Naive thymus-derived CD4-positive, alpha-beta T cell (primary cell): ENCODE measurements around the gene INSL6. TPM values are rescaled to one million over a fixed set of nuclear protein-coding genes. Genes with fewer than 3 reads are reported as not detected.

Source experiments
- ATAC-seq: fragments of 150-1000 bp; cut with Tn5 transposase; 2 replicates; pipeline ENCODE4 v1.10.0; 2021; ENCODE audit warnings: mild to moderate bottlenecking, moderate library complexity
- CTCF ChIA-PET: fragments of 350-600 bp; sonication (Branson Sonifier 250); formaldehyde crosslinking; loops from one replicate; lab custom pipeline; 2021; ENCODE audit warnings: antibody characterized with exemption; lab: Charles Lee
- POLR2A ChIA-PET: fragments of 350-600 bp; sonication (Branson Sonifier 250); formaldehyde crosslinking; loops from one replicate; lab custom pipeline; 2021; ENCODE audit warnings: antibody characterized with exemption, inconsistent platforms; lab: Charles Lee
- DNase-seq, 9 donors: peaks; one replicate each; pipeline versions ENCODE4 v3.0.0 to v3.0.0-alpha.2; 2020 to 2022; ENCODE audit warnings: mixed read lengths in 1 of 9
- H3K27ac ChIP-seq: one replicate; pipeline ENCODE4 v1.7.0; 2013; ENCODE audit warnings: mild to moderate bottlenecking, low read depth, low read length, moderate library complexity
- H3K27me3 ChIP-seq, 2 donors: one replicate each; pipeline ENCODE4 v1.7.0; 2013; ENCODE audit warnings: low read length in 2 of 2, mild to moderate bottlenecking in 2 of 2, moderate library complexity in 2 of 2; ENCODE audit not compliant: control insufficient read depth in 2 of 2, insufficient read depth in 2 of 2
- H3K36me3 ChIP-seq, 3 experiments: 1 replicate in 2 of 3; 2 replicates in 1 of 3; pipeline ENCODE4 v1.7.0; 2013; ENCODE audit warnings: low read length in 3 of 3, mild to moderate bottlenecking in 3 of 3, moderate library complexity in 1 of 3; ENCODE audit not compliant: insufficient read depth in 3 of 3, control insufficient read depth in 2 of 3
- H3K4me1 ChIP-seq, 2 donors: one replicate each; pipeline ENCODE4 v1.7.0; 2013; ENCODE audit warnings: low read length in 2 of 2, mild to moderate bottlenecking in 2 of 2, moderate library complexity in 1 of 2; ENCODE audit not compliant: control insufficient read depth in 2 of 2, insufficient read depth in 2 of 2
- H3K4me3 ChIP-seq: 2 replicates; pipeline ENCODE4 v1.7.0; 2013; ENCODE audit warnings: mild to moderate bottlenecking, low read length
- H3K9me3 ChIP-seq, 3 experiments: 1 replicate in 2 of 3; 2 replicates in 1 of 3; pipeline ENCODE4 v1.7.0; 2013; ENCODE audit warnings: low read length in 3 of 3; ENCODE audit not compliant: control insufficient read depth in 2 of 3
- H3K27ac Mint-ChIP-seq, 9 donors: one replicate each; pipeline ENCODE4 v1.8.0; 2020 to 2022; ENCODE audit warnings: mixed read lengths in 9 of 9, mild to moderate bottlenecking in 8 of 9, moderate library complexity in 5 of 9, inconsistent platforms in 2 of 9
- H3K27me3 Mint-ChIP-seq, 5 donors: one replicate each; pipeline ENCODE4 v1.8.0; 2021 to 2022; ENCODE audit warnings: mixed read lengths in 5 of 5, mild to moderate bottlenecking in 1 of 5
- H3K36me3 Mint-ChIP-seq, 5 donors: one replicate each; pipeline ENCODE4 v1.8.0; 2020 to 2022; ENCODE audit warnings: mixed read lengths in 5 of 5, mild to moderate bottlenecking in 3 of 5, inconsistent platforms in 1 of 5
- H3K4me1 Mint-ChIP-seq, 7 donors: one replicate each; pipeline ENCODE4 v1.8.0; 2020 to 2022; ENCODE audit warnings: mixed read lengths in 7 of 7, mild to moderate bottlenecking in 3 of 7, inconsistent platforms in 1 of 7
- H3K4me3 Mint-ChIP-seq, 10 donors: one replicate each; pipeline ENCODE4 v1.8.0; 2020 to 2022; ENCODE audit warnings: mild to moderate bottlenecking in 10 of 10, mixed read lengths in 10 of 10, moderate library complexity in 6 of 10, inconsistent platforms in 2 of 10
- H3K9me3 Mint-ChIP-seq, 11 donors: one replicate each; pipeline ENCODE4 v1.8.0; 2020 to 2022; ENCODE audit warnings: mixed read lengths in 11 of 11, mild to moderate bottlenecking in 4 of 11, inconsistent platforms in 1 of 11, moderate library complexity in 1 of 11
- intact Hi-C, 2 donors: fragments of 100-400 bp; cut with micrococcal nuclease; formaldehyde crosslinking; loops; one replicate each; pipeline ENCODE4 v1.15.1; 2023
- polyA plus RNA-seq, 2 donors: library from polyadenylated mRNA; unstranded; fragments of 300-500 nt; fragmentation: Illumina TruSeq; gene quantifications; one replicate each; pipeline ENCODE4 v1.2.3, GENCODE V29; 2021
- total RNA-seq, 6 experiments: library from RNA in 5 of 6; stranded (reverse) in 5 of 6; gene quantifications; 1 replicate in 5 of 6; 2 replicates in 1 of 6; pipeline ENCODE4 v1.2.3 and lab custom pipeline; 2021 to 2026

INSL6 gene
- total and polyA plus RNA-seq, 7 experiments from 2014 or later: 0.15 TPM; not detected in 6

GRCh38 chr9:5113994-5114748 lies 71.3 kb downstream of the INSL6 start:
- Mint-ChIP-seq H3K27ac (no peak overlapping the region), H3K9me3 (peaks cover 0 to 9% (median 3%) of the 10 kb centered on the region in 11 donors), H3K4me1 (peaks cover 0 to 2% (median 0%) of the 10 kb centered on the region in 7 donors), H3K36me3 (peaks cover 6 to 39% (median 27%) of the 10 kb centered on the region in 5 donors), H3K4me3 (no peak overlapping the region), H3K27me3 (no peaks in the 10 kb centered on the region)
- Histone ChIP-seq H3K4me3 (no peak overlapping the region), H3K4me1 (no peaks in the 10 kb centered on the region), H3K27me3 (no peaks in the 10 kb centered on the region), H3K9me3 (peaks cover 0 to 4% (median 0%) of the 10 kb centered on the region in 3 experiments), H3K27ac (no peak overlapping the region), H3K36me3 (peaks cover 0 to 22% (median 0%) of the 10 kb centered on the region in 3 experiments)
- DNase-seq (no peak), ATAC-seq (no peak)
- ChIA-PET CTCF (no interaction called here), POLR2A (no interaction called here)
- intact Hi-C loops: no loop called here

Other genes starting within 250 kb of the INSL6 start
- 10 to 100 TPM; 11.7 to 76.0 (median 17.5) TPM for gene JAK2, start 200.4 kb downstream of the INSL6 start, total RNA-seq
- gene JAK2, start 200.4 kb downstream of the INSL6 start, polyA plus RNA-seq: 1 to 10 TPM; 3.5 to 4.1 TPM
- not detected for gene INSL4, start 45.8 kb upstream of the INSL6 start, total RNA-seq
- gene INSL4, start 45.8 kb upstream of the INSL6 start, polyA plus RNA-seq: not detected
- gene RLN2, start 119.1 kb upstream of the INSL6 start, total RNA-seq: 1 to 10 TPM in 4 of 5 experiments, under 1 TPM in 1; 0.72 to 5.9 (median 1.9) TPM
- gene RLN2, start 119.1 kb upstream of the INSL6 start, polyA plus RNA-seq: 1 to 10 TPM; 5.6 to 7.4 TPM
- 1 to 10 TPM in 4 of 5 experiments, under 1 TPM in 1; 0.71 to 6.6 (median 1.8) TPM for gene RLN1, start 154.2 kb upstream of the INSL6 start, total RNA-seq
- gene RLN1, start 154.2 kb upstream of the INSL6 start, polyA plus RNA-seq: 1 to 10 TPM; 2.3 to 3.1 TPM